Endothelial cell of hepatic sinusoid (primary cell): ENCODE measurements around the gene DUSP28.

Experiments used
- in situ Hi-C: cut with HindIII; loops from 2 replicates; pipeline ENCODE4 v1.10.0; 2017; ENCODE audit warnings: low sequenced_read_pairs

Gene DUSP28

DNA sequence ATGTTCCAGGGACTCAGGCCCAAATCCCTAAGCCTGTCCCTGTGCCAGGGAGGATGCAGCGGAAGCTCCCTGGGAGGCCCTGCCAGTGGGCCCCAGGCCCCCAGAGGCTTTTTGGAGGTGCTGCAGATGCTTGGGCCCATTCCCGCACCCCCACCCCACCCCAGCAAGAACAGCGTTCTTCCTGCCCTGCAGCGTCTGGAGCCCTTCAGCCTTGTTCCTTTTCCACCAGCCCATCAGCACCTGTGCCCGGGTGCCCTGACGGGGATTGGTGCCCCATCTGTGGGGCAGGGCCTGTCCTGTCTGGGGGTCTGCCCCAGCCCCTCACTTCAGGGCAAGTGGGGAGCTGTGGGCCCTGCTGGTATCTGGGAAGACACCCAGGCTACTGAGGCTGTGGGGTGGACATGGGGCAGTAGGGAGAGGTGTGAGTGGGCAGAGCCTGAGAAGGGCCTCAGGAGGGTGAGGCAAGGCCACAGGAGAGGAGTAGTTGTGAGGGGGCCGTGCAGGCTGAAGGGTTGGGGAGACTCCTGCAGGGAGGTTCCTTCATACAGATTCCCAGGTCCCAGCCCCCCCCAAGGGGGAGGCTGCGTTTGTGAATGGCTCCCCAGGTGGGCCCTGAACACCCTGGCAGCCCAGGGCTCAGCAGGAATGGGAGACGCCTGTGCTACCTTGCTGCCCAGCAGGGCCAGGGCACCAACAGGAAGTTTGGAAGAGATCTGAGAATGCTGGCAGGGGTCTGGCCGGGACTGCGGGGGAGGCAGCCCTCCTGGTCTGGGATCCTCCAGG lies 10.6 kb downstream of the DUSP28 start:
- in situ Hi-C loops = no loop called here

DNA sequence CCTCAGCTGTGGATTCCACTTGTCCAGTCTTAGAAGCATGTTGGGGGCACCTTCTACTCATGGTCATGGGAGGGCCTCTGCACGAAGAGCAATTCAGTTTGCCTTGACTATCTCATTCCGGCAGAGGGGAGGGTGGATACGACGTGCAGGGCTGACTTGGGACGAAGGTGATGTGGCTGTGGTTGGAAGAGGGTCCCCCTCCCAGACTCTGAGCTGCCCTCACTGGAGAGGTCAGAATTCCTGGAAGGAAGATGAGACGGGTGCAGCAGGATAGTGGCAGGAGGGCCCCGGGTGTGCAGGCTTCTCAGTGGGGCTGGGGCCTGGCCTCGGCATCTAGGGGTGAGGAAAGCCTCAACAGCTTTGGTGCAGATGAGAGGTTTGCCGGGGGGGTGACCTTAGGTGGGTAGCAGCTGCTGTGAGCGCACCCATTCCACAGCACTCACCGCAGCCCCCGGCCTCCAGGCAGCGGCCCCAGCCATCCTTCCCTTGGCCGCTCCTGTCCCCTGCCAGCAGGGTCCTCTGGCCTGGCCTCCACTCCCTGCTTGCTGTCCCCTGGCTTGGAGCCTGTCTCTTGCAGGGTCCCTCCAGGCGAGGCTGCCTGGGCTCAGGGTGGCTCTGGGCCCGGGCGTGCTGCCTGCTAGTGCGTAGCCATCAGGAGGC lies 11.3 kb downstream of the DUSP28 start:
- in situ Hi-C loops = no loop called here

DNA sequence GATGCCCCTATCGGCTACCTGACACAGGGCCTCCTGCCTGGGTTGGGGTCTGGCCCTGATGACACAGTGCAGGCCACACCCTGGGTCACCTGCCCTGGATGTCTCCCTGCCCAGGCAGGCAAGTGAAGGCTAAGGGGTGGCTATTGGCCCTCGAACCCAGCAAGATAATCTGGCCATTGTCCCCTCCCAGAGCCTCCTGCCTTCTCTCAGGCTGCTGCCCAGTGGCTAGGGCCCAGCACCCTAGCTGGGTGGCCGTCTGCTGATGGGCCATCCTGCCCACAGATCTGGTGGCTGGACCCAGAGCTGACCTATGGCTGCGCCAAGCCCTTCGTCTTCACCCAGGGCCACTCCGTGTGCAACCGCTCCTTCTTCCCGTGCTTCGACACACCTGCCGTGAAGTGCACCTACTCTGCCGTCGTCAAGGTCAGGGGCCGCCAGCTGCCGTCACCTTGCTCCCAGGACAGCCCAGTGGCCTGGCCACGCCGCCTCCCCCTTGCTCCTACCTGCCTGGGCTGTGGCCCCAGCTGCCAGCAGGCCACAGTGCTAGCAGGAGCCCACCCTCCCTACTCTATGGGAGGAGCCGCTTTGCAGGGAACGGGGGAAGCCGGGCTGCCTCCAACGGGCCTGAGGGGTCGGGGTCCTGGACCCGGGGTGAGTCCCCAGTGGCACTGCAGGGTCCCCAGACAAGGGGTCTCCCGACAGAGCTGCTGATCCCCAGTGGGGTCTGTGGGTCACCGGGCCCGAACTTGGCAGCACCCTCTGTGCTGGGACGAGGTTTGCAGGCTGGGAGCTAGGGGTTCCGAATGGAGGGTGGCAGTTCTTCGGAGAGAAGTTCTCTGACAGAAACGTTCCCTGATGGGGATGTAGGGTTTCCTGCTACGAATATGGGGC lies 12.2 kb downstream of the DUSP28 start:
- in situ Hi-C loops = no loop called here

DNA sequence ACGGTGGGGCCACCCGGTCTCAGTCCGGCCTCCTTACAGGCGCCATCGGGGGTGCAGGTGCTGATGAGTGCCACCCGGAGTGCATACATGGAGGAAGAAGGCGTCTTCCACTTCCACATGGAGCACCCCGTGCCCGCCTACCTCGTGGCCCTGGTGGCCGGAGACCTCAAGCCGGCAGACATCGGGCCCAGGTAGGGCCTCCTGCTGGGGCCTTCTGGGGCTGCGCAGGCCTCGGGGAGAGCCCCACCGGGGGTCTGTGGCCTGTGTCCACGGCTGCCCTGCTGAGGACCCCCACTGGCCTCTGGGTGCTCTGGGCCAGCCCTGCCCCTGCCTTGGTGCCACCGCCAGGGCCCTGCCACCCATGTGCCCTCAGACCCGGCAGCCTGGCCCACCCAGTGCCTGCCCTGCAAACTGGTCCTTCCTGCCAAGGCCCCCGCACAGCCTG lies 12.9 kb downstream of the DUSP28 start:
- in situ Hi-C loops = no loop called here

DNA sequence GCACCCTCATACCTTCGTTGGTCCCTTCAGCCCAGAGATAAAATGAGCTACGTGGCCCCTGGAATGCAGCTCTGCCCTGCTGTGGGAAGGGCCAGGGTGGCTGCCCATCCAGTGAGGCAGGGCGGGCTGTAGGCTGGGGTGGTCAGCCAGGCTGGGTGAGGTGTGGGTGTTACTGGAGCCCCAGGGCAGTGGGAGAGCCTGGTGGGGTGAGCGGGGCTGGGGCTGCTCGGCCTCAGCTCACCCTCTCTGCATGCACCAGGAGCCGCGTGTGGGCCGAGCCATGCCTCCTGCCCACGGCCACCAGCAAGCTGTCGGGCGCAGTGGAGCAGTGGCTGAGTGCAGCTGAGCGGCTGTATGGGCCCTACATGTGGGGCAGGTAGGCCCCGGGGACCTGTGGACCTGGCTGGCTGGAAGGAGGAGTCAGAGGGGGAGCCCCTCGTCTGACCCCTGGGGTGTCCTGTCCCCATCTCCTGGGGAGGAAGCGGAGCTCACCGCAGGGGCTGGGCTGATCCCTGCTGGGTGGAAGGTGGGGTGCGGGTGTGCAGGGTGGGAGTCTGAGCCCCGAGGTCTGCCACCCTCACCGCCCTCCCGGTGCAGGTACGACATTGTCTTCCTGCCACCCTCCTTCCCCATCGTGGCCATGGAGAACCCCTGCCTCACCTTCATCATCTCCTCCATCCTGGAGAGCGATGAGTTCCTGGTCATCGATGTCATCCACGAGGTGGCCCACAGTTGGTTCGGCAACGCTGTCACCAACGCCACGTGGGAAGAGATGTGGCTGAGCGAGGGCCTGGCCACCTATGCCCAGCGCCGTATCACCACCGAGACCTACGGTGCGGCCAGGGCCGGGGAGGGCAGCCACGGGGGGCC lies 13.6 kb downstream of the DUSP28 start:
- in situ Hi-C loops = no loop called here

DNA sequence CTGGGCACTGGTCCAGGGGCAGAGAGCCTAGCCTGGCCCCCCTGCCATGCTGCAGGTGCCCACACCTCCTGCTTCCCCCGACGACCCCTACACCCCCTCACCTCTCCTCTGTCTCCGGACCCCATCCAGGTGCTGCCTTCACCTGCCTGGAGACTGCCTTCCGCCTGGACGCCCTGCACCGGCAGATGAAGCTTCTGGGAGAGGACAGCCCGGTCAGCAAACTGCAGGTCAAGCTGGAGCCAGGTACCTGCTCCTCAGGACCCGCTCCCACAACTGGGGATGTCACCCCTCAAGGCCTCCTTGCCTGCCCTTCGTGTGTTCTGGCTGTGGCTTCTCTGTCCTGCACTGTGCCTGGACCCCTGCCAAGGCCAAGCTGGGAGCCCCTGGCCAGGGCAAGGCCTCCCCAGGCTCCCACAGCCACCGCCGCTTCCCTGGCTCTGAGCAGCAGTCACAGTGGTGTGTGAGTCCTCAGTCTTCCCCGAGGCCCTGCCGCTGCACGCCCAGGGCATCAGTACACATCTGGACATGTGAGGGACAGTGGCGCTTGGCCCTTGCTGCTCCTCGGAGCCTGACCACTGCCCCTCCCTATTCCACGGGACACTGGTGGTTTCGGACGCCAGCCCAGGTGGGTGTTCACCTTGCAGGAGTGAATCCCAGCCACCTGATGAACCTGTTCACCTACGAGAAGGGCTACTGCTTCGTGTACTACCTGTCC lies 14.4 kb downstream of the DUSP28 start:
- in situ Hi-C loops = no loop called here

DNA sequence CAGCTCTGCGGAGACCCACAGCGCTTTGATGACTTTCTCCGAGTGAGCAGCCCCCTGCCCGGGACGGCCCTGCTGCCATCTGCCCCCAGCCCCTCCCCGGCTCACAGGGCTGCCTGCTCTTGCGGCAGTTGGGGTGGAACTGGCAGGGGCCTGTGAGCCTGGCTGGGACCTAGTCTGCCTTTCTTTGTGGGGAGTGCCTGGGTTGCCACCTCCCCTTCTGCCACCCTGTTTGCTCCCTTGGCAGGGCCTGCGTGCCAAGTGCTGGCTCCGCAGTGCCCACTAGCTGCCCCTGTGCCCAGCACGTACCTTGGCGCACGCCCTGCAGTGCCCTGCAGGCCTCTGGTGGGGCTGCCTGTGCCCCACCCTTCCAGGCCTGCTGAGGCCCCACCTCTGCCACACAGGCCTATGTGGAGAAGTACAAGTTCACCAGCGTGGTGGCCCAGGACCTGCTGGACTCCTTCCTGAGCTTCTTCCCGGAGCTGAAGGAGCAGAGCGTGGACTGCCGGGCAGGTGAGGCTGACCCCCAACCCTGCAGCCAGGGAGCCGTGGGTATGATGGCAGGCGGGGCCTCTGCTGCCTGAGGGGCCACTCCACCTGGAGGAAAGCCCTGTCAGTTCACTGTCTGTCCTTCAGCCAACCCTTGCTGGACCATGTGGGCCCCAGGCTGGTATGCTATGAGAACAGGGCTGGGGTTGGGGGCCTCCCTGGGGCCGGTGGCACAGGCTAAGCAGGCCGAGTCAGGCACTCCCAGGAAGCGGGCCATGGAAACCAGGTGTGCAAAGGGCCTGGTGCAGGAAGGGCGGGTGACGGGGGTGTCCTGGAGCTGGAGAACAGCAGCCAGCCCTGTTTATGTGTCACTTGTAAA lies 15.2 kb downstream of the DUSP28 start:
- in situ Hi-C loops = no loop called here

DNA sequence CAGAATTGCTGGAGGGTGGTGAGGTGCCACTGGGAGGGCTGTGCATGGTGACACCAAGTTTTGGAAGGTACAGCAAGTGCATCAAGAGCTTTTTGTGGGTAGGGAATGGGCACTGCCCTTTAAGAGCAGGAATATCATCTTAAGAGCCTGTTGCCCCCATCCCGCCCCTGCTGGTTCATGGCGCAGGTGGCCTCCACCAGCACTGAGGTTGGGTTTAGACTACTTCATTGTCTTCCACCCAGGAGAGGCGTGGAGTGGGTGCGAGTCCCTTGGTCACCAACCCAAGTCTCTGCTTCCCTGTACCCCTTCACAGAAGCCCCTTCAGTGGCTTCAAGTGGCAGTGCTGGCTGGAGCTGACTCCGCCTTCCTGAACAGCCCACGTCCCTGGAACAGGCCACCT lies 15.9 kb downstream of the DUSP28 start:
- in situ Hi-C loops = no loop called here

DNA sequence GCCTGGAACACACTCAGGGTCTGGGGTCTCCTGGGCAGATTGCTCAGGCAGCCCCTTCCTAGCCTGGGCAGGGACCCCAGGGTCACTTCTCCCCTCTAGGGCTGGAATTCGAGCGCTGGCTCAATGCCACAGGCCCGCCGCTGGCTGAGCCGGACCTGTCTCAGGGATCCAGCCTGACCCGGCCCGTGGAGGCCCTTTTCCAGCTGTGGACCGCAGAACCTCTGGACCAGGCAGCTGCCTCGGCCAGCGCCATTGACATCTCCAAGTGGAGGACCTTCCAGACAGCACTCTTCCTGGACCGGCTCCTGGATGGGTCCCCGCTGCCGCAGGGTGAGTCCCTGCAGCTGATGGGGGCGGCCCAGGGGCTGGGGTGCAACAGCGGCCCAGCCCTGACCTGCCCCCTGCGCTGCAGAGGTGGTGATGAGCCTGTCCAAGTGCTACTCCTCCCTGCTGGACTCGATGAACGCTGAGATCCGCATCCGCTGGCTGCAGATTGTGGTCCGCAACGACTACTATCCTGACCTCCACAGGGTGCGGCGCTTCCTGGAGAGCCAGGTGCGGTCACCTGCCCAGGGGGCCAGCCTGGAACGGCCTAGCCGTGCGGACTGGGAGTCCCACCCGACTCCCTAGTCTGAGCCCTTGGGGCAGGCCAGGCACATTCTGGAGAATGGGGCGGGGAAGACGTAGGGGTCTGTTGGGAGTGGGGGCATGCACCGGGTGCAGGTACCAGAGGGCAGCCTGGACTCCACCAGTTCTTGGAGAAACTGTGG lies 16.5 kb downstream of the DUSP28 start:
- in situ Hi-C loops = no loop called here

DNA sequence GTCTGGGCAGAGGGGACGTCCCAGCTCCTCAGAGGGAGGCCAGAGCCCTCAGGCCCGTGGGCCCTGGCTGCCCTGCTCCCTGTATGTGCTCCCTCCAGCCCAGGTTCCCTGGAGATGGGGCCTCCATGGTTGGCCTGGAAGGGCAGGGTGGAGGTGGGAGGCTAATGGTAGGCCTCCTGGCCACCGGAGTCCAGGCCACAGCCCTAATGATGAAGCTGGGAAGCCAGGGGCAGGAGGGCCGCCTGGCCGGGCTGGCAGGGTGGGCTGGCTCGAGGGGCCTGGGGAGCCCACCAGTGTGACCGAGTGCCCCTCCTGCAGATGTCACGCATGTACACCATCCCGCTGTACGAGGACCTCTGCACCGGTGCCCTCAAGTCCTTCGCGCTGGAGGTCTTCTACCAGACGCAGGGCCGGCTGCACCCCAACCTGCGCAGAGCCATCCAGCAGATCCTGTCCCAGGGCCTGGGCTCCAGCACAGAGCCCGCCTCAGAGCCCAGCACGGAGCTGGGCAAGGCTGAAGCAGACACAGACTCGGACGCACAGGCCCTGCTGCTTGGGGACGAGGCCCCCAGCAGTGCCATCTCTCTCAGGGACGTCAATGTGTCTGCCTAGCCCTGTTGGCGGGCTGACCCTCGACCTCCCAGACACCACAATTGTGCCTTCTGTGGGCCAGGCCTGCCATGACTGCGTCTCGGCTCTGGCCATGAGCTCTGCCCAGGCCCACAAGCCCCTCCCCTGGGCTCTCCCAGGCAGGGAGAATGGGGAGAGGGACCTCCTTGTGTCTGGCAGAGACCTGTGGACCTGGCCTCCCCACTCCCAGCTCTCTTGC lies 17.3 kb downstream of the DUSP28 start:
- in situ Hi-C loops = no loop called here

DNA sequence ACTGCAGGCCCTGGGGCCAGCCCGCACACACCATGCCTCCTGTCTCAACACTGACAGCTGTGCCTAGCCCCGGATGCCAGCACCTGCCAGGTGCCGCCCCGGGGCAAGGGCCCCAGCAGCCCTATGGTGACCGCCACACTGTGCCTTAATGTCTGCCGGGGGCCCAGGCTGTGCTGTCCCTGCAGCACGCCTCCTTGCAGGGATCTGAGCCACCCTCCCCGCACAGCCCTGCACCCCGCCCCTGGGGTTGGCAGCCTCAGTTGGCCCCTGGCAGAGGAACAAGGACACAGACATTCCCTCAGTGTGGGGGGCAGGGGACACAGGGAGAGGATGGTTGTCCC lies 17.9 kb downstream of the DUSP28 start:
- in situ Hi-C loops = no loop called here

DNA sequence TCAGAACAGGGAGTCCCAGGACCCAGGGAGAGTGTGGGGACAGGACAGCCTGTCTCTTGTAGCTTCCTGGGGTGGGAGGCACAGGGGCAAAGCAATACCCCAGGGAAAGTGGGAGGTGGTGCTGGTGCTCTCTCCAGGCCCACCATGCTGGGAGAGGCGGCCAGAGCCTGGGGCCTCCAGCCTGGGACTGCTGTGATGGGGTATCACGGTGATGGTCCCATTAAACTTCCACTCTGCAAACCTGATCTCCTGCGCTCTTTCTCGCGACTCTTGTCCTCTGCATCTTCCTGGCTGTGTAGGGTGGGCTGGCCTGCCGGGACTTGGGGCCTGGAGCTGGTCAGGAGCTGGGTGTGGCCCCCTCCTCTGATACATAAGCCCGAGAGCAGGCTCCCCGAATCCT lies 18.3 kb downstream of the DUSP28 start:
- in situ Hi-C loops = no loop called here

DNA sequence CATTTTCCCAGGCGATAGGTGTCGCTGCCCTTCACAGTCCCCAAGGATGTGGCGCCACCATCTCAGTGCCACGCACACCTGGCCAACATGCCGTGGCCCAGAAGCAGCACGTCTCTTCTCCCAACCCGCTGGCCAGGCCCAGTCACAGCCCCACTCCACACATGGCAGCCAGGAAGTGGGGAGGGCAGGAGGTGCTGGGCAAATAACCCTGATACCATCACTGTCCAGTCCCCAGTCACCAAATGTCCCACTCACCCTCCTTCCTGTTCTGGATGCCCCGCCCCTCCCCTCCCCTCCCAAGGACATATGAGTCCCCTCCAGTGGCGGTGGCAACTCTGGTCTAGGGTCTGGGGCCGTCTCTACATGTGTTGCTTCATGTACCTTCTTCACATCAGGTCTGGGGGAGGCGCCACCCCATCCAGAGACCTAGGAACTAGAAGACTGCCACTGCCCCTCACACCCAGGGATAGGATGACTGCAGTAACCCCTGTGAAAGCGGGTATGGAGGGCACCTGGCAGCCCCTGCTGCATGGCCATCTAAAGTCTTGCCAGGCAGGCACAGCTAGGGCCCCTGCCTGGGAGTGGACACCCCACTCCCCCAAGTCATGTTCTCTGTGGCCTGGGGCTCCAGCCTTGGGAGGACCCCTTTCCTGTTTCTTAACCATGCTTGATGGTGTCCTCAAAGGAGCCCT lies 19.1 kb downstream of the DUSP28 start:
- in situ Hi-C loops = no loop called here

DNA sequence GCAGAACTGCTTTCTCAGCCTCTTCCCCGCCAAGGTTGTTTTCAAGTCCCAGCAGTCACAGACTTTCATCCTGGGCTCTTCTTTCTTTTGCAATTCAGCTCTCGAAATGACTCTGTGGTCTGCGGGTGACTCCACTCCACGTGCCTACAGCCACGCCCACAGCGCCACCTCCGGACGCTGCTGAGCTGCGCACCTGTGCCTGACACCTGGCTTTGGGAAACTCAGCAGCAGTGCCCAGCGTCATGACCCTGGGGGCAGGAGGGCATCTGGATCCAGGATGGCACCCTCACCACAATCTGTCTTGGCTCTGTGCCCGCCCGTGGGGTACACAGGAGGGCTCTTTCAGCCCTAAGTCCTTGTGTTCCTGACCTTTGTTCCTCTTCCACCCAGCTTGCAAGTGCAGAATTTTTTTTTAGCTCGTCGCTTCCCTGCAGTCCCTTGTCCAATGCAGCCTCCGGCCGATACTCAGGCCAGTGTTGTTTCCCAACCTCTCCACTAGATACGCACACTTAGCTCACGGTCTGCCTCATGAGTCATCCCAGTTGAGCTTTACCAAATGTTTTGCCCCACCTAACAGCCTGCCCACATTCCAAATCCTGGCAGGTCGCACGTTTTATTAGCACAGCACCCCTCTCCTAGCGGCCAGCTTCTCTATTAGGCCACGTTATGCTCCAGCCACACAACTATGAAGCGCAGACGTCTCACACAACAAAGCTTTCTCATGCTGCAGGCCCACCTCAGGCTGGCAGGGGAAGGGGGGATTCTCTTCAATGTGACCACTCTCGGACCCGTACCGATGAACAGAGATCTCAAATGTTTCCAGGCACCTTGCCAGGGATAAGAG lies 19.8 kb downstream of the DUSP28 start:
- in situ Hi-C loops = no loop called here

DNA sequence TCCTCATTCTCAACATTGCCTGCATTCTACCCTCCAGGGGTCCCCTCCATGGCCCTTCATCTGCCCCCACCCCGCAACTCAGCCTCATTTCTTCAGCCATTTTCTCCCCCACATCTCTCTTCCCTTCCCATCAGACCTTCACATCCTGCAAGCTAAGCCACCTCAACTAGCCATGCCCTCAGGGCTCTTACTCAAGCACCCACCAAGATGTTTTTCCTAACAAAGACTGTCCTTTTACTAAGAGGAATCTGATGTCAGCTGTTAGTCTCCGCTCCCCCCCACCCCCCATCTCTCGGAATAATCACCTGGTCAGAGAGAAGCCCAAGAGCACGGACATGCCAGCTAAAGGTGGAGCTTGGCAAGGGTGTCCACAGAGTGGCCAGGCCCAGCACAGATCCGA lies 21.7 kb downstream of the DUSP28 start:
- in situ Hi-C loops = no loop called here

DNA sequence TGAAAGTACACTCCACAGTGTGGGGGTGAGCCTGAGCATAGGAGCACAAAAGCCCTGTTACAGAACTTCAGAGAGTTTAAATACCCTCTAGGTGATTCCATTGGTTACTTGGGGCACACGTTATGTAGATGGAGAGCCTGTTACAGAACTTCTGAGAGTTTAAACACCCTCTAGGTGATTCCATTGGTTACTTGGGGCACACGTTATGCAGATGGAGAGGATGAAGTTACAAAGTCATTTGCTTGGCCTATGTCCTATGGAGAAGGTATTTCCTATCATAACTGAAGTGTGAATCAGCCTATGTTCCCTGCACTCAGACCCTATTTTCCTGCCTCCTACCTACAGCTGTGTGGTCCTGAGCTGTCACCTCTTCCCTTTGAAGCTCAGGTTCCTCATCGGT lies 22.6 kb downstream of the DUSP28 start:
- in situ Hi-C loops = no loop called here
